Kidney (tissue), 14 donors: ENCODE measurements around the gene CSF1. TPM values are rescaled to one million over a fixed set of nuclear protein-coding genes. Genes with fewer than 3 reads are reported as not detected.

Source experiments
- DNase-seq, 5 donors: peaks; one replicate each; pipeline ENCODE4 v3.0.0-alpha.2; 2013 to 2020
- FAIRE-seq: peaks from 2 replicates; lab custom pipeline; 2012; peaks lifted over from hg19 to GRCh38; lab: Jason Lieb, UNC
- H3K27ac ChIP-seq, 2 donors: one replicate each; pipeline ENCODE4 v1.7.0; 2013; ENCODE audit warnings: low read depth in 2 of 2, low read length in 2 of 2, inconsistent platforms in 1 of 2
- H3K27me3 ChIP-seq: one replicate; pipeline ENCODE4 v1.7.1; 2013; ENCODE audit warnings: low read length, inconsistent platforms; ENCODE audit not compliant: control insufficient read depth, insufficient read depth
- H3K36me3 ChIP-seq, 3 donors: one replicate each; pipeline versions ENCODE4 v1.7.0 to v1.7.1; 2013; ENCODE audit warnings: low read length in 3 of 3, control low read depth in 1 of 3, inconsistent platforms in 1 of 3; ENCODE audit not compliant: insufficient read depth in 3 of 3, control insufficient read depth in 2 of 3
- H3K4me1 ChIP-seq, 3 donors: one replicate each; pipeline versions ENCODE4 v1.7.0 to v1.7.1; 2013; ENCODE audit warnings: low read length in 3 of 3, inconsistent platforms in 1 of 3, low read depth in 1 of 3; ENCODE audit not compliant: control insufficient read depth in 2 of 3, insufficient read depth in 2 of 3
- H3K4me3 ChIP-seq, 3 donors: one replicate each; pipeline versions ENCODE4 v1.7.0 to v1.8.1; 2013; ENCODE audit warnings: low read length in 3 of 3, control low read depth in 1 of 3, inconsistent platforms in 1 of 3
- H3K9ac ChIP-seq, 3 donors: one replicate each; pipeline versions ENCODE4 v1.7.0 to v1.7.1; 2013; ENCODE audit warnings: low read length in 3 of 3, control low read depth in 1 of 3, inconsistent platforms in 1 of 3
- H3K9me3 ChIP-seq, 3 donors: one replicate each; pipeline versions ENCODE4 v1.7.0 to v1.7.1; 2013; ENCODE audit warnings: low read length in 3 of 3, control low read depth in 1 of 3, inconsistent platforms in 1 of 3; ENCODE audit not compliant: control insufficient read depth in 2 of 3, insufficient read depth in 1 of 3
- CTCF ChIP-seq: IDR thresholded peaks from 3 replicates; pipeline ENCODE4 v1.5.1; 2012; ENCODE audit warnings: mild to moderate bottlenecking, moderate library complexity, borderline replicate concordance; ENCODE audit not compliant: insufficient read depth; ENCODE audit errors: extremely low read depth
- intact Hi-C: fragments of 100-400 bp; cut with DNase I; formaldehyde crosslinking; loops from one replicate; pipeline ENCODE4 v1.11.1; 2022
- polyA plus RNA-seq: library from polyadenylated mRNA; stranded (reverse); fragments of 350-450 nt; fragmentation: Illumina TruSeq; extraction: RNeasy Lipid Tissue Mini Kit (QIAGEN cat#74804); gene quantifications from one replicate; pipeline ENCODE4 v1.2.3, GENCODE V29; 2014; ENCODE audit warnings: low read depth, low replicate concordance; ENCODE audit not compliant: insufficient read depth
- total RNA-seq: library from RNA; stranded (reverse); fragmentation: NEBNext Ultra II Directional; extraction: Animal tissue kit (Norgen Biotek cat#: 25700); gene quantifications from one replicate; pipeline ENCODE4 v1.2.1, GENCODE V29; 2021
- donor health status: control.
- donor health status: control.
- donor health status: control.
- donor health status: control.
- donor health status: control.
- donor health status: DM: yes; HTN: yes; CAD: no.
- donor health status: Normal renal cell carcinoma (clear cell type).

The CSF1 gene
- total and polyA plus RNA-seq, 2 donors from 2014 or later = 11.1 to 33.8 TPM

- FAIRE-seq = no peak
- intact Hi-C loops = loop anchor here (5.0 kb wide), 1 partner anchor 36 kb away; no protein-coding TSS in a partner anchor
- no peaks in the 10 kb centered on the region for H3K9me3 ChIP-seq
These were observed 37.1 kb upstream of the CSF1 start for GRCh38 chr1:109873278-109874175.

GRCh38 chr1:109874445-109874844 is 36.2 kb upstream of the CSF1 start:
- intact Hi-C loops = loop anchor here (5.0 kb wide), 1 partner anchor 37 kb away; no protein-coding TSS in a partner anchor
- Histone ChIP-seq H3K27ac (no peak overlapping the region), H3K4me1 (peaks cover 0 to 20% (median 15%) of the 10 kb centered on the region in 3 donors), H3K36me3 (no peaks in the 10 kb centered on the region), H3K9ac (no peak overlapping the region), H3K9me3 (no peaks in the 10 kb centered on the region), H3K4me3 (no peak overlapping the region), H3K27me3 (no peaks in the 10 kb centered on the region)
- FAIRE-seq (no peak), DNase-seq (no peak)
- no peak for TF ChIP-seq CTCF

More at GRCh38 chr1:109873278-109874175, 37.1 kb upstream of the CSF1 start:
- no peak for TF ChIP-seq CTCF
- Histone ChIP-seq H3K36me3 (no peaks in the 10 kb centered on the region), H3K9ac (no peak overlapping the region), H3K4me3 (no peak overlapping the region), H3K27ac (no peak overlapping the region), H3K4me1 (peaks cover 0 to 20% (median 15%) of the 10 kb centered on the region in 3 donors), H3K27me3 (no peaks in the 10 kb centered on the region)
- no peak for DNase-seq

GRCh38 chr1:109875874-109876273 is 34.8 kb upstream of the CSF1 start:
- no peak overlapping the region for H3K9ac ChIP-seq
- H3K9me3 ChIP-seq = no peaks in the 10 kb centered on the region
- H3K27me3 ChIP-seq = no peaks in the 10 kb centered on the region
- H3K27ac ChIP-seq = no peak overlapping the region
- no peak overlapping the region for H3K4me3 ChIP-seq
- intact Hi-C loops = no loop called here
- FAIRE-seq (no peak), DNase-seq (no peak)
- peaks cover 0 to 20% (median 15%) of the 10 kb centered on the region in 3 donors for H3K4me1 ChIP-seq
- H3K36me3 ChIP-seq = no peaks in the 10 kb centered on the region
- no peak for TF ChIP-seq CTCF
